Activated naive CD8-positive, alpha-beta T cell treated with anti-CD3 and anti-CD28 coated beads for 36 hours (primary cell): ENCODE measurements around the gene NOMO2. TPM values are rescaled to one million over a fixed set of nuclear protein-coding genes. Genes with fewer than 3 reads are reported as not detected.
A peak's percentile ranks its signal among the peaks of the same experiment; 100 is the strongest.
"Not testable (repeated sequence)": the region's sequence is repeated elsewhere in the genome, so short reads cannot be mapped to it uniquely, and the experiment has no call there.

Source experiments
- DNase-seq: peaks from one replicate; pipeline ENCODE4 v3.0.0; 2021
- H3K27ac Mint-ChIP-seq: one replicate; pipeline ENCODE4 v1.8.0; 2022; ENCODE audit warnings: mild to moderate bottlenecking, moderate library complexity, mixed read lengths
- H3K27me3 Mint-ChIP-seq: one replicate; pipeline ENCODE4 v1.8.0; 2022; ENCODE audit warnings: mild to moderate bottlenecking, mixed read lengths
- H3K36me3 Mint-ChIP-seq: one replicate; pipeline ENCODE4 v1.8.0; 2021; ENCODE audit warnings: mild to moderate bottlenecking, mixed read lengths
- H3K4me1 Mint-ChIP-seq: one replicate; pipeline ENCODE4 v1.8.0; 2021; ENCODE audit warnings: mixed read lengths
- H3K4me3 Mint-ChIP-seq: one replicate; pipeline ENCODE4 v1.8.0; 2022; ENCODE audit warnings: mild to moderate bottlenecking, moderate library complexity, mixed read lengths
- H3K9me3 Mint-ChIP-seq: one replicate; pipeline ENCODE4 v1.8.0; 2022; ENCODE audit warnings: mixed read lengths
- total RNA-seq, 2 experiments: library from RNA; stranded (reverse); gene quantifications; one replicate each; pipeline ENCODE4 v1.2.3, GENCODE V29; 2021

Gene NOMO2
- total RNA-seq, 2 experiments from 2014 or later: 59.2 to 68.4 TPM

GRCh38 chr16:18546853-18547252 is 15.0 kb downstream of the NOMO2 start:
- H3K36me3 Mint-ChIP-seq, H3K4me1 Mint-ChIP-seq, H3K27ac Mint-ChIP-seq, H3K27me3 Mint-ChIP-seq, DNase-seq, H3K4me3 Mint-ChIP-seq, H3K9me3 Mint-ChIP-seq: not testable (repeated sequence)

GRCh38 chr16:18544232-18545081 is 17.4 kb downstream of the NOMO2 start:
- H3K36me3 Mint-ChIP-seq, H3K4me3 Mint-ChIP-seq, DNase-seq, H3K27me3 Mint-ChIP-seq, H3K4me1 Mint-ChIP-seq, H3K27ac Mint-ChIP-seq, H3K9me3 Mint-ChIP-seq: not testable (repeated sequence)

GRCh38 chr16:18541912-18542311 is 20.0 kb downstream of the NOMO2 start:
- H3K4me3 Mint-ChIP-seq, H3K4me1 Mint-ChIP-seq, H3K27me3 Mint-ChIP-seq, H3K9me3 Mint-ChIP-seq, DNase-seq, H3K36me3 Mint-ChIP-seq, H3K27ac Mint-ChIP-seq: not testable (repeated sequence)

GRCh38 chr16:18537004-18537403 is 24.9 kb downstream of the NOMO2 start:
- H3K9me3 Mint-ChIP-seq, H3K4me1 Mint-ChIP-seq, DNase-seq, H3K36me3 Mint-ChIP-seq, H3K27ac Mint-ChIP-seq, H3K4me3 Mint-ChIP-seq, H3K27me3 Mint-ChIP-seq: not testable (repeated sequence)

- H3K27me3 Mint-ChIP-seq, H3K36me3 Mint-ChIP-seq, H3K4me1 Mint-ChIP-seq, H3K9me3 Mint-ChIP-seq, DNase-seq, H3K4me3 Mint-ChIP-seq: not testable (repeated sequence)
- peak overlapping the region; percentile 38 for H3K27ac Mint-ChIP-seq
Measured at GRCh38 chr16:18535519-18536168, 26.3 kb downstream of the NOMO2 start.

GRCh38 chr16:18534308-18534707 is 27.6 kb downstream of the NOMO2 start:
- not testable (repeated sequence) for H3K27ac Mint-ChIP-seq, H3K4me1 Mint-ChIP-seq, DNase-seq, H3K4me3 Mint-ChIP-seq, H3K36me3 Mint-ChIP-seq, H3K27me3 Mint-ChIP-seq, H3K9me3 Mint-ChIP-seq

GRCh38 chr16:18531323-18531722 is 30.6 kb downstream of the NOMO2 start:
- not testable (repeated sequence) for DNase-seq, H3K27ac Mint-ChIP-seq, H3K9me3 Mint-ChIP-seq, H3K4me3 Mint-ChIP-seq, H3K36me3 Mint-ChIP-seq, H3K4me1 Mint-ChIP-seq, H3K27me3 Mint-ChIP-seq

GRCh38 chr16:18530329-18530728 is 31.6 kb downstream of the NOMO2 start:
- not testable (repeated sequence) for H3K9me3 Mint-ChIP-seq, H3K4me1 Mint-ChIP-seq, H3K27ac Mint-ChIP-seq

GRCh38 chr16:18526547-18526946 is 35.4 kb downstream of the NOMO2 start:
- H3K27me3 Mint-ChIP-seq, DNase-seq, H3K4me3 Mint-ChIP-seq, H3K4me1 Mint-ChIP-seq, H3K36me3 Mint-ChIP-seq, H3K9me3 Mint-ChIP-seq, H3K27ac Mint-ChIP-seq: not testable (repeated sequence)

More at GRCh38 chr16:18530329-18530728, 31.6 kb downstream of the NOMO2 start:
- H3K27me3 Mint-ChIP-seq, H3K36me3 Mint-ChIP-seq, DNase-seq, H3K4me3 Mint-ChIP-seq: not testable (repeated sequence)

GRCh38 chr16:18525882-18526482 is 35.9 kb downstream of the NOMO2 start:
- not testable (repeated sequence) for H3K9me3 Mint-ChIP-seq, H3K4me1 Mint-ChIP-seq, H3K27me3 Mint-ChIP-seq

GRCh38 chr16:18522637-18523036 is 39.3 kb downstream of the NOMO2 start:
- not testable (repeated sequence) for H3K27me3 Mint-ChIP-seq, H3K4me3 Mint-ChIP-seq, H3K4me1 Mint-ChIP-seq, H3K36me3 Mint-ChIP-seq, H3K27ac Mint-ChIP-seq, DNase-seq, H3K9me3 Mint-ChIP-seq

More at GRCh38 chr16:18525882-18526482, 35.9 kb downstream of the NOMO2 start:
- H3K27ac Mint-ChIP-seq, DNase-seq, H3K36me3 Mint-ChIP-seq, H3K4me3 Mint-ChIP-seq: not testable (repeated sequence)

GRCh38 chr16:18521445-18522181 is 40.3 kb downstream of the NOMO2 start:
- H3K4me3 Mint-ChIP-seq, H3K4me1 Mint-ChIP-seq, H3K9me3 Mint-ChIP-seq: not testable (repeated sequence)

GRCh38 chr16:18518536-18519283 is 43.2 kb downstream of the NOMO2 start:
- not testable (repeated sequence) for H3K27ac Mint-ChIP-seq, H3K36me3 Mint-ChIP-seq, H3K4me3 Mint-ChIP-seq, H3K27me3 Mint-ChIP-seq, H3K9me3 Mint-ChIP-seq, DNase-seq, H3K4me1 Mint-ChIP-seq

More at GRCh38 chr16:18521445-18522181, 40.3 kb downstream of the NOMO2 start:
- not testable (repeated sequence) for H3K36me3 Mint-ChIP-seq, H3K27ac Mint-ChIP-seq, H3K27me3 Mint-ChIP-seq, DNase-seq

GRCh38 chr16:18498430-18498829 is 63.5 kb downstream of the NOMO2 start:
- not testable (repeated sequence) for H3K4me3 Mint-ChIP-seq, H3K27ac Mint-ChIP-seq, H3K4me1 Mint-ChIP-seq, H3K27me3 Mint-ChIP-seq, H3K9me3 Mint-ChIP-seq, H3K36me3 Mint-ChIP-seq, DNase-seq
